Transverse colon (tissue), 4 donors: ENCODE measurements around the gene UROC1. TPM values are rescaled to one million over a fixed set of nuclear protein-coding genes. Genes with fewer than 3 reads are reported as not detected.

Source experiments
- DNase-seq: peaks from one replicate; pipeline ENCODE4 v3.0.0-alpha.2; 2019
- H3K27ac ChIP-seq, 4 donors: fragments of 200-600 bp; sonication (generic); 2 replicates each; pipeline ENCODE4 v1.5.1; 2016 to 2018; ENCODE audit warnings: inconsistent platforms in 4 of 4
- H3K27me3 ChIP-seq: fragments of 200-600 bp; sonication (generic); 2 replicates; pipeline ENCODE4 v1.5.1; 2017; ENCODE audit warnings: inconsistent platforms
- H3K36me3 ChIP-seq, 4 donors: fragments of 200-600 bp; sonication (generic); 2 replicates each; pipeline ENCODE4 v1.5.1; 2017 to 2019; ENCODE audit warnings: inconsistent platforms in 4 of 4
- H3K4me1 ChIP-seq, 4 donors: fragments of 200-600 bp; sonication (generic); 2 replicates each; pipeline ENCODE4 v1.5.1; 2017 to 2020; ENCODE audit warnings: inconsistent platforms in 4 of 4
- H3K4me3 ChIP-seq, 4 donors: fragments of 200-600 bp; sonication (generic); 1 replicate in 1 of 4; 2 replicates in 3 of 4; pipeline versions ENCODE4 v1.5.1 to v1.6.1; 2017 to 2019; ENCODE audit warnings: inconsistent platforms in 4 of 4
- H3K9me3 ChIP-seq, 2 donors: fragments of 200-600 bp; sonication (generic); 2 replicates each; pipeline ENCODE4 v1.5.1; 2017 to 2019; ENCODE audit warnings: inconsistent platforms in 2 of 2
- CTCF ChIP-seq, 5 experiments: fragments of 200-600 bp in 3 of 5; fragments of 450-650 bp in 2 of 5; sonication (generic) in 3 of 5; IDR thresholded peaks; 1 replicate in 2 of 5; 2 replicates in 3 of 5; pipeline ENCODE4 v1.5.1; 2016 to 2017; ENCODE audit warnings: antibody characterized with exemption in 5 of 5, inconsistent platforms in 3 of 5, mild to moderate bottlenecking in 2 of 5, moderate library complexity in 1 of 5
- EP300 ChIP-seq: sonication (generic); formaldehyde crosslinking; IDR thresholded peaks from one replicate; pipeline ENCODE4 v1.6.1; 2017; ENCODE audit warnings: antibody characterized with exemption, low read depth
- POLR2A ChIP-seq: fragments of 450-650 bp; IDR thresholded peaks from one replicate; pipeline ENCODE4 v1.6.1; 2016; ENCODE audit warnings: antibody characterized with exemption, mild to moderate bottlenecking, moderate library complexity
- POLR2AphosphoS5 ChIP-seq, 3 donors: sonication (generic); formaldehyde crosslinking; IDR thresholded peaks; one replicate each; pipeline ENCODE4 v1.6.1; 2016; ENCODE audit warnings: antibody characterized with exemption in 3 of 3
- WGBS, 2 donors: methylation state at CpG; one replicate each; pipeline ENCODE4 v1.1.5; 2018; ENCODE audit warnings: low coverage in 1 of 2; 5-methylcytosine and 5-hydroxymethylcytosine counted together
- in situ Hi-C, 4 donors: fragments of 200-750 bp; cut with MboI; loops; one replicate each; pipeline versions ENCODE4 v1.15.0 to v1.15.1; 2017; ENCODE audit warnings: low sequenced_read_pairs in 3 of 4, low pct_ligation_motif_present in 1 of 4, low pct_unique_long_range_greater_than_20kb in 1 of 4
- intact Hi-C: fragments of 100-400 bp; cut with DNase I; formaldehyde crosslinking; loops from one replicate; pipeline ENCODE4 v1.15.1; 2023; ENCODE audit warnings: low total_unique reads
- total RNA-seq, 4 donors: library from RNA; depleted of rRNA; stranded (reverse); fragments of >200 nt; gene quantifications; one replicate each; pipeline ENCODE4 v1.1.0, GENCODE V29; 2016

Gene UROC1
- total RNA-seq, 4 donors from 2014 or later, result not detected

DNA sequence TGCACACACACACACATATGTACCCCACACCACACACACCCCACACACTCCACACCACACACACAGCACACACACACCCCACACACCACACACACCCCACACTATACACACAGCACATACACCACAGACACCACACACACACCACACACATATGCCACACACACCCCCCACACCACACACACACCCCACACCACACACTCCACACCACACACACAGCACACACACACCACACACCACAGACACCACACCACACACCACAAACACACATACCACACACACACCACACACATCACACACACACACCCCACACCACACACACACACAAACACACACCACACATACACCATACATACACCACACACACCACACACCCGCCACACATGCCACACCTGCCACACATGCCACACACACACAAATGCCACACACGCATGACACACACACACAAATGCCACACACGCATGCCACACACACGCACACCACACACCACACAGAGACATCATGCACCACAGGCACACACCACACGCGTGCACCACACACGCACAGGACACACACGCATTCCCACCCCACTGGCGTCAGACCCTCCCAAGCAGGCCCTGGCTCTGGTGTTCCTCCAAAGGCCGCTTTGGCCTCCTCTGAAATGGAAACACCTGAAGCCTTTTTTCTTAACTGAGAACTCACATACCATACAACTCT is 22.1 kb upstream of the UROC1 start:
- peak; percentile 2 for DNase-seq
- intact Hi-C loops, result no loop called here

GRCh38 chr3:126538966-126539365 is 21.4 kb upstream of the UROC1 start:
- WGBS, 2 donors, result 22 to 44% methylated on average over 3 to 5 of the region's 5 CpGs
- Histone ChIP-seq H3K9me3 (no peaks in the 10 kb centered on the region), H3K4me1 (no peaks in the 10 kb centered on the region), H3K36me3 (no peaks in the 10 kb centered on the region), H3K4me3 (no peak overlapping the region), H3K27ac (no peak overlapping the region), H3K27me3 (peaks cover 18% of the 10 kb centered on the region)
- no peak for DNase-seq
- intact Hi-C loops, result no loop called here
- TF ChIP-seq EP300 (no peak), CTCF (IDR thresholded peaks at IDR 0.05) (no peak), POLR2AphosphoS5 (IDR thresholded peaks at IDR 0.05) (no peak), POLR2A (no peak)
- in situ Hi-C loops, result no loop called here

More for the DNA sequence above, 22.1 kb upstream of the UROC1 start:
- H3K36me3 ChIP-seq, result no peaks in the 10 kb centered on the region
- no peak overlapping the region for H3K4me3 ChIP-seq
- 93 to 100% methylated on average over 1 to 10 of the region's 10 CpGs for WGBS, 2 donors
- H3K27me3 ChIP-seq, result peaks cover 18% of the 10 kb centered on the region
- TF ChIP-seq POLR2AphosphoS5 (IDR thresholded peaks at IDR 0.05), result no peak
- TF ChIP-seq POLR2A, result no peak
- TF ChIP-seq EP300, result no peak
- TF ChIP-seq CTCF (IDR thresholded peaks at IDR 0.05), result no peak
- in situ Hi-C loops, result no loop called here
- H3K4me1 ChIP-seq, result no peaks in the 10 kb centered on the region
- no peaks in the 10 kb centered on the region for H3K9me3 ChIP-seq
- no peak overlapping the region for H3K27ac ChIP-seq

GRCh38 chr3:126538316-126538715 is 20.7 kb upstream of the UROC1 start:
- WGBS, 2 donors, result 76% methylated on average over 9 of the region's 9 CpGs; no CpG with 5 or more reads in 1 of the 2 donors

GRCh38 chr3:126537730-126538281 is 20.2 kb upstream of the UROC1 start:
- H3K27me3 ChIP-seq, result peaks cover 18% of the 10 kb centered on the region
- in situ Hi-C loops, result no loop called here
- 63% methylated on average over 10 of the region's 10 CpGs; no CpG with 5 or more reads in 1 of the 2 donors for WGBS, 2 donors
- H3K9me3 ChIP-seq, result no peaks in the 10 kb centered on the region
- no peak overlapping the region for H3K27ac ChIP-seq
- no peaks in the 10 kb centered on the region for H3K4me1 ChIP-seq
- intact Hi-C loops, result no loop called here
- DNase-seq, result peak; percentile 54
- H3K4me3 ChIP-seq, result no peak overlapping the region
- no peaks in the 10 kb centered on the region for H3K36me3 ChIP-seq
- no peak for TF ChIP-seq POLR2AphosphoS5 (IDR thresholded peaks at IDR 0.05)
- TF ChIP-seq EP300, result no peak
- TF ChIP-seq CTCF (IDR thresholded peaks at IDR 0.05), result no peak
- no peak for TF ChIP-seq POLR2A

More at GRCh38 chr3:126538316-126538715, 20.7 kb upstream of the UROC1 start:
- Histone ChIP-seq H3K27me3 (peaks cover 18% of the 10 kb centered on the region), H3K4me1 (no peaks in the 10 kb centered on the region), H3K9me3 (no peaks in the 10 kb centered on the region), H3K27ac (no peak overlapping the region), H3K4me3 (no peak overlapping the region), H3K36me3 (no peaks in the 10 kb centered on the region)
- in situ Hi-C loops, result no loop called here
- no peak for TF ChIP-seq POLR2AphosphoS5 (IDR thresholded peaks at IDR 0.05)
- no peak for TF ChIP-seq POLR2A
- intact Hi-C loops, result no loop called here
- peak; percentile 5 for DNase-seq
